Activated CD8-positive, alpha-beta memory T cell treated with anti-CD3 and anti-CD28 coated beads, Interleukin-2, amount 10 ng/mL, durations not matched to agents 7 days and 5 days (primary cell): ENCODE measurements around the gene USH2A. TPM values are rescaled to one million over a fixed set of nuclear protein-coding genes. Genes with fewer than 3 reads are reported as not detected.

Experiments used
- ATAC-seq: fragments of 150-1000 bp; cut with Tn5 transposase; one replicate; pipeline ENCODE4 v1.10.0; 2021; ENCODE audit warnings: moderate library complexity
- CTCF ChIA-PET: fragments of 350-600 bp; sonication (Branson Sonifier 250); formaldehyde crosslinking; loops from one replicate; lab custom pipeline; 2021; ENCODE audit warnings: antibody characterized with exemption; lab: Charles Lee
- DNase-seq: peaks from one replicate; pipeline ENCODE4 v3.0.0-alpha.2; 2020
- H3K27ac Mint-ChIP-seq: one replicate; pipeline ENCODE4 v1.8.0; 2021; ENCODE audit warnings: mild to moderate bottlenecking, mixed read lengths
- H3K27me3 Mint-ChIP-seq: one replicate; pipeline ENCODE4 v1.8.0; 2021; ENCODE audit warnings: mixed read lengths
- H3K36me3 Mint-ChIP-seq: one replicate; pipeline ENCODE4 v1.8.0; 2021; ENCODE audit warnings: mild to moderate bottlenecking, mixed read lengths
- H3K4me1 Mint-ChIP-seq: one replicate; pipeline ENCODE4 v1.8.0; 2021; ENCODE audit warnings: mixed read lengths
- H3K4me3 Mint-ChIP-seq: one replicate; pipeline ENCODE4 v1.8.0; 2021; ENCODE audit warnings: mild to moderate bottlenecking, moderate library complexity, mixed read lengths
- H3K9me3 Mint-ChIP-seq: one replicate; pipeline ENCODE4 v1.8.0; 2022; ENCODE audit warnings: low read depth, mixed read lengths
- total RNA-seq, 2 experiments: library from RNA; stranded (reverse); gene quantifications; one replicate each; pipeline ENCODE4 v1.2.3, GENCODE V29; 2021

USH2A gene
- total RNA-seq, 2 experiments from 2014 or later, result not detected

- H3K27ac Mint-ChIP-seq, result no peak overlapping the region
- H3K36me3 Mint-ChIP-seq, result no peaks in the 10 kb centered on the region
- no peak overlapping the region for H3K4me3 Mint-ChIP-seq
- CTCF ChIA-PET, result no interaction called here
- no peak for DNase-seq
- no peak for ATAC-seq
- H3K4me1 Mint-ChIP-seq, result no peaks in the 10 kb centered on the region
- H3K27me3 Mint-ChIP-seq, result no peaks in the 10 kb centered on the region
- H3K9me3 Mint-ChIP-seq, result peaks cover 3% of the 10 kb centered on the region
Measured at GRCh38 chr1:215780139-215780538, 643.1 kb downstream of the USH2A start.

GRCh38 chr1:215779729-215780128 is 643.5 kb downstream of the USH2A start:
- Mint-ChIP-seq H3K9me3 (peaks cover 3% of the 10 kb centered on the region), H3K4me3 (no peak overlapping the region), H3K36me3 (no peaks in the 10 kb centered on the region), H3K27ac (no peak overlapping the region), H3K4me1 (no peaks in the 10 kb centered on the region), H3K27me3 (no peaks in the 10 kb centered on the region)
- DNase-seq (no peak), ATAC-seq (no peak)
- CTCF ChIA-PET, result no interaction called here

GRCh38 chr1:215777370-215777925 is 645.8 kb downstream of the USH2A start:
- H3K4me1 Mint-ChIP-seq, result no peaks in the 10 kb centered on the region
- H3K27me3 Mint-ChIP-seq, result no peaks in the 10 kb centered on the region
- DNase-seq (no peak), ATAC-seq (no peak)
- CTCF ChIA-PET, result no interaction called here
- no peaks in the 10 kb centered on the region for H3K36me3 Mint-ChIP-seq
- H3K9me3 Mint-ChIP-seq, result peaks cover 6% of the 10 kb centered on the region
- H3K4me3 Mint-ChIP-seq, result no peak overlapping the region
- H3K27ac Mint-ChIP-seq, result no peak overlapping the region

- H3K4me3 Mint-ChIP-seq, result no peak overlapping the region
- CTCF ChIA-PET, result no interaction called here
- no peaks in the 10 kb centered on the region for H3K4me1 Mint-ChIP-seq
- no peaks in the 10 kb centered on the region for H3K36me3 Mint-ChIP-seq
- peaks cover 9% of the 10 kb centered on the region for H3K9me3 Mint-ChIP-seq
- no peak overlapping the region for H3K27ac Mint-ChIP-seq
- no peak for ATAC-seq
- no peaks in the 10 kb centered on the region for H3K27me3 Mint-ChIP-seq
- DNase-seq, result no peak
Measured at GRCh38 chr1:215776336-215776735, 646.9 kb downstream of the USH2A start.

GRCh38 chr1:215772151-215772550 is 651.1 kb downstream of the USH2A start:
- H3K36me3 Mint-ChIP-seq, result no peaks in the 10 kb centered on the region
- peaks cover 7% of the 10 kb centered on the region for H3K9me3 Mint-ChIP-seq
- CTCF ChIA-PET, result no interaction called here
- no peaks in the 10 kb centered on the region for H3K4me1 Mint-ChIP-seq
- no peaks in the 10 kb centered on the region for H3K27me3 Mint-ChIP-seq
- H3K4me3 Mint-ChIP-seq, result no peak overlapping the region
- no peak overlapping the region for H3K27ac Mint-ChIP-seq
- DNase-seq (no peak), ATAC-seq (no peak)

- Mint-ChIP-seq H3K27me3 (no peaks in the 10 kb centered on the region), H3K27ac (no peak overlapping the region), H3K9me3 (peaks cover 11% of the 10 kb centered on the region), H3K36me3 (no peaks in the 10 kb centered on the region), H3K4me3 (no peak overlapping the region), H3K4me1 (no peaks in the 10 kb centered on the region)
- DNase-seq (no peak), ATAC-seq (no peak)
- CTCF ChIA-PET, result no interaction called here
Measured at GRCh38 chr1:215768303-215768702, 654.9 kb downstream of the USH2A start.

GRCh38 chr1:215767761-215768160 is 655.5 kb downstream of the USH2A start:
- Mint-ChIP-seq H3K27me3 (no peaks in the 10 kb centered on the region), H3K4me1 (no peaks in the 10 kb centered on the region), H3K27ac (no peak overlapping the region), H3K4me3 (no peak overlapping the region), H3K36me3 (no peaks in the 10 kb centered on the region), H3K9me3 (peaks cover 13% of the 10 kb centered on the region)
- CTCF ChIA-PET, result interaction anchor here (0.5 kb wide), 1 partner anchor 847 kb away, joined by 3 read pairs; no protein-coding TSS in a partner anchor
- ATAC-seq (no peak), DNase-seq (no peak)

- DNase-seq, result no peak
- no peak for ATAC-seq
- peaks cover 11% of the 10 kb centered on the region for H3K9me3 Mint-ChIP-seq
- no peaks in the 10 kb centered on the region for H3K36me3 Mint-ChIP-seq
- no peak overlapping the region for H3K27ac Mint-ChIP-seq
- H3K4me1 Mint-ChIP-seq, result no peaks in the 10 kb centered on the region
- no peaks in the 10 kb centered on the region for H3K27me3 Mint-ChIP-seq
- CTCF ChIA-PET, result no interaction called here
- H3K4me3 Mint-ChIP-seq, result no peak overlapping the region
Measured at GRCh38 chr1:215766521-215766920, 656.7 kb downstream of the USH2A start.

GRCh38 chr1:215765833-215766232 is 657.4 kb downstream of the USH2A start:
- no peak for DNase-seq
- Mint-ChIP-seq H3K36me3 (no peaks in the 10 kb centered on the region), H3K4me3 (no peak overlapping the region), H3K27me3 (no peaks in the 10 kb centered on the region), H3K27ac (no peak overlapping the region), H3K9me3 (peaks cover 11% of the 10 kb centered on the region), H3K4me1 (no peaks in the 10 kb centered on the region)
- ATAC-seq, result no peak
- CTCF ChIA-PET, result no interaction called here

- no peak overlapping the region for H3K4me3 Mint-ChIP-seq
- DNase-seq (no peak), ATAC-seq (no peak)
- CTCF ChIA-PET, result no interaction called here
- peaks cover 15% of the 10 kb centered on the region for H3K9me3 Mint-ChIP-seq
- H3K27me3 Mint-ChIP-seq, result no peaks in the 10 kb centered on the region
- no peaks in the 10 kb centered on the region for H3K4me1 Mint-ChIP-seq
- H3K36me3 Mint-ChIP-seq, result no peaks in the 10 kb centered on the region
- no peak overlapping the region for H3K27ac Mint-ChIP-seq
Measured at GRCh38 chr1:215761446-215761845, 661.8 kb downstream of the USH2A start.

GRCh38 chr1:215754112-215754511 is 669.1 kb downstream of the USH2A start:
- H3K27me3 Mint-ChIP-seq, result no peaks in the 10 kb centered on the region
- ATAC-seq, result no peak
- no peak overlapping the region for H3K27ac Mint-ChIP-seq
- CTCF ChIA-PET, result no interaction called here
- H3K4me3 Mint-ChIP-seq, result no peak overlapping the region
- peaks cover 4% of the 10 kb centered on the region for H3K9me3 Mint-ChIP-seq
- no peaks in the 10 kb centered on the region for H3K36me3 Mint-ChIP-seq
- H3K4me1 Mint-ChIP-seq, result no peaks in the 10 kb centered on the region
- no peak for DNase-seq

- H3K4me1 Mint-ChIP-seq, result no peaks in the 10 kb centered on the region
- no peaks in the 10 kb centered on the region for H3K27me3 Mint-ChIP-seq
- H3K9me3 Mint-ChIP-seq, result peaks cover 2% of the 10 kb centered on the region
- H3K4me3 Mint-ChIP-seq, result no peak overlapping the region
- ATAC-seq, result no peak
- H3K36me3 Mint-ChIP-seq, result no peaks in the 10 kb centered on the region
- no peak for DNase-seq
- CTCF ChIA-PET, result no interaction called here
- H3K27ac Mint-ChIP-seq, result no peak overlapping the region
Measured at GRCh38 chr1:215749414-215749813, 673.8 kb downstream of the USH2A start.

GRCh38 chr1:215748431-215748830 is 674.8 kb downstream of the USH2A start:
- H3K27ac Mint-ChIP-seq, result no peak overlapping the region
- ATAC-seq (no peak), DNase-seq (no peak)
- CTCF ChIA-PET, result no interaction called here
- peaks cover 2% of the 10 kb centered on the region for H3K9me3 Mint-ChIP-seq
- no peaks in the 10 kb centered on the region for H3K27me3 Mint-ChIP-seq
- H3K4me1 Mint-ChIP-seq, result no peaks in the 10 kb centered on the region
- H3K36me3 Mint-ChIP-seq, result no peaks in the 10 kb centered on the region
- H3K4me3 Mint-ChIP-seq, result no peak overlapping the region

- H3K9me3 Mint-ChIP-seq, result no peaks in the 10 kb centered on the region
- ATAC-seq, result no peak
- H3K27ac Mint-ChIP-seq, result no peak overlapping the region
- no peak overlapping the region for H3K4me3 Mint-ChIP-seq
- no peak for DNase-seq
- CTCF ChIA-PET, result no interaction called here
- no peaks in the 10 kb centered on the region for H3K36me3 Mint-ChIP-seq
- H3K27me3 Mint-ChIP-seq, result no peaks in the 10 kb centered on the region
- H3K4me1 Mint-ChIP-seq, result no peaks in the 10 kb centered on the region
Measured at GRCh38 chr1:215744419-215744818, 678.8 kb downstream of the USH2A start.

- Mint-ChIP-seq H3K27me3 (no peaks in the 10 kb centered on the region), H3K9me3 (no peaks in the 10 kb centered on the region), H3K4me3 (no peak overlapping the region)
Measured at GRCh38 chr1:215739025-215739424, 684.2 kb downstream of the USH2A start.

More at GRCh38 chr1:215739025-215739424, 684.2 kb downstream of the USH2A start:
- H3K36me3 Mint-ChIP-seq, result no peaks in the 10 kb centered on the region
- no peak for DNase-seq
- H3K4me1 Mint-ChIP-seq, result no peaks in the 10 kb centered on the region
- no peak overlapping the region for H3K27ac Mint-ChIP-seq
- CTCF ChIA-PET, result no interaction called here
- no peak for ATAC-seq
